GM18505 (cell line): ENCODE results near the gene CNFN.
"Not testable (repeated sequence)": the region's sequence is repeated elsewhere in the genome, so short reads cannot be mapped to it uniquely, and the experiment has no call there.

Source experiments
- ATAC-seq: cut with Tn5 transposase; IDR thresholded peaks from one replicate; pipeline ENCODE4 v1.9.1; 2021; ENCODE audit not compliant: unreplicated experiment
- POLR2A ChIP-seq: IDR thresholded peaks from 4 replicates; pipeline ENCODE4 v1.6.1; 2011; ENCODE audit warnings: borderline replicate concordance; ENCODE audit not compliant: insufficient read depth, insufficient read length; ENCODE audit errors: extremely low read depth

Gene CNFN

DNA sequence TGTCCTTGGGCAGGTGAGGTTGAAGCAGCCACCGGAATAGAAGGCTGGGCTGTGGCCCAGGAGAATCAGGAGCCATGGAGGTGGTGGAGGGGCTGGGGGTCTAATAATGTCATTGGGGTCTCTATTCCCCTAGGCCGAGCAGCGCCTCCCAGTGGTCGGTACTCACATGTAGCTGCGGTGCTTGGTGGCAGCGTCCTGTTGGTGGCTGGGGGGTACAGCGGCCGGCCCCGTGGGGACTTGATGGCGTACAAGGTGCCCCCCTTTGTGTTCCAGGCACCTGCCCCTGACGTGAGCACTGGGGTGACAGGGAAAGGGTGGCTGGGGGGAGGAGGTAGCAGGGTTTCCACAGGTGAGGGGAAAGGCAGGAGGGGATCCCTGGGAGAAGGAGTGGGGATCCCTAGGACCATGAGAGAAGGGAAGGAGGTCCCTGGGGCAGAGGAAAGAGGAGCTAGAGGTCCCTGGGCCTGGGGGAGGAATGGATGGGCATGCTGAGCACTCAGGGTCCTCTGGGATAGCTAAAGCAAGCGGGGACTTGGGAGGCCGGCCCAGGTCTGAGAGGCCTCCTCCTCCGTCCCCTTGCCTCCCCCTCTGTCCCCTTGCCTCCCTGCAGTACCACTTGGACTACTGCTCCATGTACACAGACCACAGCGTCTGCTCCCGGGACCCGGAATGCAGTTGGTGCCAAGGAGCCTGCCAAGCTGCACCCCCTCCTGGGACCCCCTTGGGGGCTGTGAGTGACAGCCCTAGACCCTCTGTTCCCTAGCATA, 46.6 kb downstream of the CNFN start:
- TF ChIP-seq POLR2A: no peak
- ATAC-seq: no peak

DNA sequence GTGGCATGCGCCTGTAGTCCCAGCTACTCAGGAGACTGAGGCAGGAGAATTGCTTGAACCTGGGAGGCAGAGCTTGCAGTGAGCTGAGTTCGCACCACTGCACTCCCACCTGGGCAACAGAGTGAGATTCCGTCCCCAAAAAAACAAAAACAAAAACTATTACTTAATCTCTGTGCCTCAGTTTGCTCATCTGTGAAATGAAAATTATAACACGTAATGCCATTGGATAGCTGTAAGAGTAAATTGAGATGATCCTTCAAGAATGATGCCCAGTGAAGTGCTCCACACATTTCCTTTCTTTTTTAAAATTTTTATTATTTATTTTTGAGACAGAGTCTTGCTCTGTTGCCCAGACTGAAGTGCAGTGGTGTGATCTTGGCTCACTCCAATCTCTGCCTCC, 50.2 kb downstream of the CNFN start:
- ATAC-seq: not testable (repeated sequence)

- ATAC-seq: not testable (repeated sequence)
Measured at GRCh38 chr19:42339126-42339860, 50.8 kb downstream of the CNFN start.
